ENCODE results near the gene TSPAN10.

TSPAN10 gene

GRCh38 chr17:81638683-81639082, 1.7 kb downstream of the TSPAN10 start:
- no peak overlapping the region for H3K4me3 ChIP-seq (ENCODE audit: low read length)
- no peaks in the 10 kb centered on the region for H3K4me1 ChIP-seq (ENCODE audit: insufficient read depth, low read length)
- H3K9ac ChIP-seq (ENCODE audit: low read depth, low read length): no peak overlapping the region
- H3K36me3 ChIP-seq (ENCODE audit: insufficient read depth, low read length): no peaks in the 10 kb centered on the region
- 95% methylated on average over 2 of the region's 4 CpGs for WGBS
- H3K9me3 ChIP-seq (ENCODE audit: insufficient read depth, low read depth, low read length): no peaks in the 10 kb centered on the region
- H3K27ac ChIP-seq (ENCODE audit: low read depth, low read length): no peak overlapping the region
- no peaks in the 10 kb centered on the region for H3K27me3 ChIP-seq (ENCODE audit: insufficient read depth, low read length)

GRCh38 chr17:81640011-81640410, 3.0 kb downstream of the TSPAN10 start:
- WGBS: 92% methylated on average over 9 of the region's 9 CpGs
- Histone ChIP-seq H3K4me3 (ENCODE audit: low read length) (no peak overlapping the region), H3K27ac (ENCODE audit: low read depth, low read length) (no peak overlapping the region), H3K4me1 (ENCODE audit: insufficient read depth, low read length) (no peaks in the 10 kb centered on the region), H3K36me3 (ENCODE audit: insufficient read depth, low read length) (no peaks in the 10 kb centered on the region), H3K9me3 (ENCODE audit: insufficient read depth, low read depth, low read length) (no peaks in the 10 kb centered on the region), H3K27me3 (ENCODE audit: insufficient read depth, low read length) (no peaks in the 10 kb centered on the region), H3K9ac (ENCODE audit: low read depth, low read length) (no peak overlapping the region)

DNA sequence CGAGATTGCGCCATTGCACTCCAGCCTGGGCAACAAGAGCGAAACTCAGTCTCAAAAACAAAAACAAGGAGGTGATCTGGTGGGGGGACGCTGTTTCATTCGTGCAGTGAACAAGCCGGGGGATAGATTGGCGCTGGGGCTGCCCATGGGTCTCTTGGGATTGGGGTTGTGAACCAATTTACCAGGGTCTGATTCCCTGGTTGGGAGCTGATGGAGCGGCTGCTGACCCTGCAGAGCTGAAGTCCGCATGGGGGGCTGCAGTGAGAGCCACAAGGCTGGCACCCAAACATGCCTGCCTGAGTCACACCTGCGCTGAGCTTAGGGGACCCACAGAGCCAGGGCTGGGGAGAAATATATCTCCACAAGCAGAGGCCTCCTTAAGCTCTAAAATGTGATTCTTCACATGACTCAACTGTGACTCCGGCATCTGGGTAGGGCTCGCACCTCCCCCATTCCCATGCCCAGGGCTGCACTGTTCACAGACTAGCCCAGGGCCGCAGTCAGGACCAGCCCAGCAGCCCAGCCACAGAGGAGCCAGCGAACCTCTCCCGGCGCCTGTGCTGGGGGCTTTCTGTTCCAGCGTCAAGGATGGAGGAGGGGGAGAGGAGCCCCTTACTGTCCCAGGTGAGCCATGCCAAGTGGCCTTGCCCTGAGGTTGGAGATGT, 5.0 kb downstream of the TSPAN10 start:
- H3K9me3 ChIP-seq (ENCODE audit: insufficient read depth, low read depth, low read length): no peaks in the 10 kb centered on the region
- 87% methylated on average over 14 of the region's 17 CpGs for WGBS
- H3K27me3 ChIP-seq (ENCODE audit: insufficient read depth, low read length): peaks cover 3% of the 10 kb centered on the region
- H3K4me1 ChIP-seq (ENCODE audit: insufficient read depth, low read length): no peaks in the 10 kb centered on the region
- no peak overlapping the region for H3K4me3 ChIP-seq (ENCODE audit: low read length)
- no peaks in the 10 kb centered on the region for H3K36me3 ChIP-seq (ENCODE audit: insufficient read depth, low read length)
- no peak overlapping the region for H3K9ac ChIP-seq (ENCODE audit: low read depth, low read length)
- H3K27ac ChIP-seq (ENCODE audit: low read depth, low read length): no peak overlapping the region

DNA sequence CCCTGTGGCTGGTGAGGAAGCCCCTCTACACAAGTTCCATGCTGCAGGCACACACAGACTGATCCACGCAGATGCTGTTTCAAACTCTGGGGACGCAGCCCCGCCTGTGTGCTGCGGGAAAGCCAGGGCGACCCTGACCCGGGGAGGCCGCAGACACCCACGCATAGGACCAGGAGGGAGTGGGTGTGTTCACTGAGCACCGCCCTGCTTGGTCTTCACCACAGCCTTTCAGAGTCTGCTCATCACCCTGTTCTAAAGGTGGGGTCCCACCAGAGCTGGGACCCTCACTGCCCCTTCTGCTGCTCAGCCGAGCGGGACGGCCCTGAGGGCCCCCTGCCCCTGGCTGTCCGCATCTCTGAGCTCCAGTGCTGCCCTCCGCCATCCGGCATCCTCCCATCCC, 7.5 kb downstream of the TSPAN10 start:
- Histone ChIP-seq H3K4me1 (ENCODE audit: insufficient read depth, low read length) (no peaks in the 10 kb centered on the region), H3K9ac (ENCODE audit: low read depth, low read length) (no peak overlapping the region)
- 94% methylated on average over 15 of the region's 15 CpGs for WGBS

DNA sequence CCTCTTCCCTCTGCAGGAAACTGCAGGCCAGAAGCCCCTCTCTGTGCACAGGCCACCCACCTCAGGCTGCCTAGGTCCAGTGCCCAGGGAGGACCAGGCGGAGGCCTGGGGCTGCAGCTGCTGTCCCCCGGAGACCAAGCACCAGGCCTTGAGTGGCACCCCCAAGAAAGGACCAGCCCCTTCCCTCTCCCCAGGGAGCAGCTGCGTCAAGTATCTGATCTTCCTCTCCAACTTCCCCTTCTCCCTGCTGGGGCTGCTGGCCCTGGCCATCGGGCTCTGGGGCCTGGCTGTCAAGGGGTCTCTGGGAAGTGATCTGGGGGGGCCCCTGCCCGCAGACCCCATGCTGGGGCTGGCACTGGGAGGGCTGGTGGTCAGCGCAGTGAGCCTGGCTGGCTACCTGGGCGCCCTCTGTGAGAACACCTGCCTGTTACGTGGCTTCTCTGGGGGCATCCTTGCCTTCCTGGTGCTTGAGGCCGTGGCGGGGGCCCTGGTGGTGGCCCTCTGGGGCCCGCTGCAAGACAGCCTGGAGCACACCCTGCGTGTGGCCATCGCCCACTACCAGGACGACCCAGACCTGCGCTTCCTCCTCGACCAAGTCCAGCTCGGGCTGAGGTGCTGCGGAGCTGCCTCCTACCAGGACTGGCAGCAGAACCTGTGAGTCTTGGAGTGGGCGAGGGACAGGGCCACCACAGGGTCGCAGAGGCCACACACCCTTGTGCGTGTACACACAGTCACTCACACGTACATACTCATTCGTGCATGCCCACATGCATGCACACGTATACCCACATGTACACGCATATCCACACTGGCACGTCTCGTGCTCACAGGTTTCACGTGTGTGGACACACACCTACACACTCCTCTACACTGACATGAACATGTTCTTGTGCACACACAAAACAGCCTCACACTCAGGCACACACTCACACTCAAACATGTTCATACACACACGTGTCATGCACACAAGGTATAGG, 8.3 kb downstream of the TSPAN10 start:
- H3K27me3 ChIP-seq (ENCODE audit: insufficient read depth, low read length): peaks cover 32% of the 10 kb centered on the region
- no peak overlapping the region for H3K4me3 ChIP-seq (ENCODE audit: low read length)
- no peak overlapping the region for H3K27ac ChIP-seq (ENCODE audit: low read depth, low read length)
- H3K4me1 ChIP-seq (ENCODE audit: insufficient read depth, low read length): no peaks in the 10 kb centered on the region
- no peaks in the 10 kb centered on the region for H3K36me3 ChIP-seq (ENCODE audit: insufficient read depth, low read length)
- 89% methylated on average over 29 of the region's 29 CpGs for WGBS
- no peak overlapping the region for H3K9ac ChIP-seq (ENCODE audit: low read depth, low read length)
- H3K9me3 ChIP-seq (ENCODE audit: insufficient read depth, low read depth, low read length): no peaks in the 10 kb centered on the region; the same call in none of the 2 replicates

More for the DNA sequence above, 7.5 kb downstream of the TSPAN10 start:
- H3K4me3 ChIP-seq (ENCODE audit: low read length): no peak overlapping the region
- H3K27me3 ChIP-seq (ENCODE audit: insufficient read depth, low read length): peaks cover 28% of the 10 kb centered on the region
- H3K36me3 ChIP-seq (ENCODE audit: insufficient read depth, low read length): no peaks in the 10 kb centered on the region
- no peaks in the 10 kb centered on the region; the same call in none of the 2 replicates for H3K9me3 ChIP-seq (ENCODE audit: insufficient read depth, low read depth, low read length)
- H3K27ac ChIP-seq (ENCODE audit: low read depth, low read length): no peak overlapping the region

DNA sequence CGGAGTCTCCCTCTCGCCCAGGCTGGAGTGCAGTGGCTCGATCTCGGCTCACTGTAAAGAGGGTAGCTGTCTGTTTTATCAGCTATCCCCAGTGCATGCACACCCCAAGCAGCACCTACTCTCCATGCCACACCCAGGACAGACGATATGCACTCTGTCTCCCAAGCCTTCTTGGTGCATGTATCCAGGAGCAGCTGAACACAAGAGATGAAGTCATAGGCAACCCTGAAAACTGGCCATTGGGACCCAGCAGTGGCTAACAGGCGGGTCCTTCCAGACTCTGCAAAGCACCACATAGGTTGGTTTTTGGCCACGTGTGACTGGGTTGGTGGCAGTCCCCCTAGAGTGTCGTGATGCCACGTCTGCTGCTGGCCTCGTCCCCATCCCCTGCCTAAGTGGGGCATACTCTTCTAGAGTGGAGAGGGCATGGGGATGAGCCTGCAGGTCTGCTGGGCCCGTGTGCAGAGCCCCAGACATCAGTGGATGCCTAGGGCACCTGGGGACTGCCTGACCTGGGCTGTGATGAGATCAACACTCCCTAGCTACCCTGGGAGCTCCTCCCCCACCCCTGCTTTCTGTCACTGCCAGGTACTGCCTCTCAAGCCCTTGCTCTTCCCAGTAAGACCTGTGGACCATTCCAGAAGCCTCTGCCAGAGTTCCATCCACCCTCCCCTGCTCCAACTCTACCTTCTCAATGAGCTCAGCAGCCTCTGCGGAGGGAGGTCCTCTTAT, 10.0 kb downstream of the TSPAN10 start:
- H3K9ac ChIP-seq (ENCODE audit: low read depth, low read length): no peak overlapping the region
- WGBS: 80% methylated on average over 12 of the region's 12 CpGs

GRCh38 chr17:81647640-81648012, 10.6 kb downstream of the TSPAN10 start:
- Histone ChIP-seq H3K27ac (ENCODE audit: low read depth, low read length) (no peak overlapping the region), H3K9ac (ENCODE audit: low read depth, low read length) (no peak overlapping the region), H3K36me3 (ENCODE audit: insufficient read depth, low read length) (no peaks in the 10 kb centered on the region), H3K4me1 (ENCODE audit: insufficient read depth, low read length) (no peaks in the 10 kb centered on the region), H3K27me3 (ENCODE audit: insufficient read depth, low read length) (peaks cover 32% of the 10 kb centered on the region), H3K9me3 (ENCODE audit: insufficient read depth, low read depth, low read length) (no peaks in the 10 kb centered on the region; the same call in none of the 2 replicates), H3K4me3 (ENCODE audit: low read length) (peak overlapping the region; percentile 38)
- WGBS: 31% methylated on average over 21 of the region's 21 CpGs

More for the DNA sequence above, 10.0 kb downstream of the TSPAN10 start:
- H3K4me1 ChIP-seq (ENCODE audit: insufficient read depth, low read length): no peaks in the 10 kb centered on the region
- no peaks in the 10 kb centered on the region; the same call in none of the 2 replicates for H3K9me3 ChIP-seq (ENCODE audit: insufficient read depth, low read depth, low read length)
- no peak overlapping the region for H3K27ac ChIP-seq (ENCODE audit: low read depth, low read length)
- H3K4me3 ChIP-seq (ENCODE audit: low read length): peak overlapping the region; percentile 38; the same call in 1 of the 2 replicates
- H3K27me3 ChIP-seq (ENCODE audit: insufficient read depth, low read length): peaks cover 32% of the 10 kb centered on the region
- no peaks in the 10 kb centered on the region for H3K36me3 ChIP-seq (ENCODE audit: insufficient read depth, low read length)

GRCh38 chr17:81648013-81648706, 11.2 kb downstream of the TSPAN10 start:
- no peaks in the 10 kb centered on the region for H3K36me3 ChIP-seq (ENCODE audit: insufficient read depth, low read length)
- H3K9me3 ChIP-seq (ENCODE audit: insufficient read depth, low read depth, low read length): no peaks in the 10 kb centered on the region; the same call in none of the 2 replicates
- H3K4me1 ChIP-seq (ENCODE audit: insufficient read depth, low read length): peaks cover 2% of the 10 kb centered on the region
- 2% methylated on average over 75 of the region's 78 CpGs for WGBS
- H3K27ac ChIP-seq (ENCODE audit: low read depth, low read length): no peak overlapping the region
- H3K27me3 ChIP-seq (ENCODE audit: insufficient read depth, low read length): peaks cover 32% of the 10 kb centered on the region
- H3K9ac ChIP-seq (ENCODE audit: low read depth, low read length): peak overlapping the region; percentile 25; the same call in 1 of the 2 replicates
- peak overlapping the region; percentile 38 for H3K4me3 ChIP-seq (ENCODE audit: low read length)

DNA sequence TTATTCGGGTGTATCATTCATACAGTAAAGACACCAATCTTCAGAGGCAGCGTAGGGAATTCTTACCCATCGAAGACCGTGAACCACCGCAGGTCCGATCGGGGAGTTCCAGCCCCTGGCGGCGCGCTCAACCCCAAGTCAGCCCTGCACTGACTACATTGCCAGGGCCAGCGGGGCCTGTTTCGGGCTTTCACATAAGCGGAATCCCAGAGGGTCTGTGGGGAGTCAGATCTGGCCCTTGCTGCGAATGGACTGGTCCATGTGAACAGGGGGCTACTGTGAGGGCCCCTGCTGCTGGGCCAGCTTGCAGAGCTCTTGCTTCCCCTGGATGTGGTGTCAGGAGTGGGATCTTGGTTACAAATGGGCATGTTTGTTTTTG, 11.7 kb downstream of the TSPAN10 start:
- H3K9me3 ChIP-seq (ENCODE audit: insufficient read depth, low read depth, low read length): no peaks in the 10 kb centered on the region; the same call in none of the 2 replicates
- H3K36me3 ChIP-seq (ENCODE audit: insufficient read depth, low read length): no peaks in the 10 kb centered on the region
- peaks cover 4% of the 10 kb centered on the region for H3K4me1 ChIP-seq (ENCODE audit: insufficient read depth, low read length)
- peak overlapping the region; percentile 25; the same call in 1 of the 2 replicates for H3K9ac ChIP-seq (ENCODE audit: low read depth, low read length)
- peaks cover 32% of the 10 kb centered on the region for H3K27me3 ChIP-seq (ENCODE audit: insufficient read depth, low read length)
- 75% methylated on average over 14 of the region's 14 CpGs for WGBS
- no peak overlapping the region for H3K27ac ChIP-seq (ENCODE audit: low read depth, low read length)
- H3K4me3 ChIP-seq (ENCODE audit: low read length): peak overlapping the region; percentile 38

DNA sequence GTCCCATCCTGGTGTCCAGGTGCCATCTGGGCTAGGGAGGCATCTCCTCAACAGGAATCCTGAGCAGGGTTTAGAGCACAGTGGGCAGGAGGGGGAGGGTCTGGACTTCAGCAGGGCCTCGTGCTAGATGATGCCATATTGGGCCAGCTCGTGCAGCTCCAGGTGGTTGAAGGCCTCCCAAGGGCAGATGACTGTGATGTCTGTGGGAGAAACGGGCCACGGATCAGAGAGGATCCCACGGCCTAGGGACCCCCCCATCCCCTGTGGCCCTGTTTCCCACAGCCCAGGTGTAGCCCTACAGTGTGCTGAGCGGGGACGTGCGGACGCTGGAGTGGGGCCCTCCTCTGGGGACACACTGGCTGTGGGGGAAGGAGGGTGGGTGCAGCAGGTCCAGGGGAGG, 14.0 kb downstream of the TSPAN10 start:
- H3K4me1 ChIP-seq (ENCODE audit: insufficient read depth, low read length): peaks cover 4% of the 10 kb centered on the region
- H3K9ac ChIP-seq (ENCODE audit: low read depth, low read length): no peak overlapping the region
- no peaks in the 10 kb centered on the region for H3K36me3 ChIP-seq (ENCODE audit: insufficient read depth, low read length)
- no peaks in the 10 kb centered on the region; the same call in none of the 2 replicates for H3K9me3 ChIP-seq (ENCODE audit: insufficient read depth, low read depth, low read length)
- WGBS: 86% methylated on average over 9 of the region's 9 CpGs
- no peak overlapping the region for H3K4me3 ChIP-seq (ENCODE audit: low read length)
- peaks cover 32% of the 10 kb centered on the region for H3K27me3 ChIP-seq (ENCODE audit: insufficient read depth, low read length)
- H3K27ac ChIP-seq (ENCODE audit: low read depth, low read length): no peak overlapping the region
